H1 (cell line): Measurements from ENCODE around the gene DNAH1. TPM values are rescaled to one million over a fixed set of nuclear protein-coding genes. Genes with fewer than 3 reads are reported as not detected.

Experiments used
- CTCF ChIA-PET: fragments of 300-600 bp; sonication (Branson Sonifier 250); formaldehyde crosslinking; loops from one replicate; lab custom pipeline; 2021; ENCODE audit not compliant: partially characterized antibody; lab: Charles Lee
- POLR2A ChIA-PET: fragments of 300-600 bp; sonication (Branson Sonifier 250); formaldehyde crosslinking; loops from one replicate; lab custom pipeline; 2021; ENCODE audit warnings: inconsistent platforms; ENCODE audit not compliant: partially characterized antibody; lab: Charles Lee
- DNase-seq, 2 experiments: peaks; one replicate each; pipeline versions ENCODE4 v3.0.0 to v3.0.0-alpha.2; 2010 to 2022; ENCODE audit warnings: low spot score in 2 of 2, low read depth in 1 of 2, mixed read lengths in 1 of 2
- FAIRE-seq: peaks from 2 replicates; lab custom pipeline; 2011; peaks lifted over from hg19 to GRCh38; lab: Jason Lieb, UNC
- H2AFZ ChIP-seq: 2 replicates; pipeline ENCODE4 v1.8.1; 2012; ENCODE audit warnings: low read length, inconsistent platforms
- H2AK5ac ChIP-seq: 2 replicates; pipeline ENCODE4 v1.6.1; 2013; ENCODE audit warnings: low read depth, low read length
- H2BK120ac ChIP-seq: replicated peaks from 2 replicates; pipeline ENCODE3; 2013; ENCODE audit warnings: low read depth, low read length, inconsistent platforms
- H2BK12ac ChIP-seq: 2 replicates; pipeline ENCODE4 v1.6.1; 2013; ENCODE audit warnings: low read depth, low read length
- H2BK15ac ChIP-seq: 2 replicates; pipeline ENCODE4 v1.6.1; 2013; ENCODE audit warnings: low read length
- H2BK20ac ChIP-seq: 2 replicates; pipeline ENCODE4 v1.6.1; 2013; ENCODE audit warnings: low read length
- H2BK5ac ChIP-seq: 2 replicates; pipeline ENCODE4 v1.6.1; 2013; ENCODE audit warnings: low read depth, low read length
- H3K14ac ChIP-seq: 2 replicates; pipeline ENCODE4 v1.6.1; 2013; ENCODE audit warnings: inconsistent platforms; ENCODE audit not compliant: insufficient read length
- H3K18ac ChIP-seq: 2 replicates; pipeline ENCODE4 v1.6.1; 2013; ENCODE audit warnings: low read length; ENCODE audit errors: extremely low read depth
- H3K23ac ChIP-seq: 2 replicates; pipeline ENCODE4 v1.6.1; 2013; ENCODE audit warnings: inconsistent platforms; ENCODE audit not compliant: insufficient read length
- H3K23me2 ChIP-seq: 2 replicates; pipeline ENCODE4 v1.6.1; 2013; ENCODE audit warnings: low read depth, low read length
- H3K27ac ChIP-seq: 2 replicates; pipeline ENCODE4 v1.6.1; 2011; ENCODE audit warnings: low read depth, low read length, inconsistent platforms
- H3K27me3 ChIP-seq, 4 experiments: replicated peaks in 1 of 4; 1 replicate in 1 of 4; 2 replicates in 3 of 4; pipeline versions ENCODE4 v1.6.1 to v1.8.1; 2011 to 2013; ENCODE audit warnings: low read length in 3 of 4, mild to moderate bottlenecking in 3 of 4, inconsistent platforms in 2 of 4, mixed read lengths in 2 of 4, moderate library complexity in 1 of 4; ENCODE audit not compliant: control insufficient read depth in 3 of 4, insufficient read depth in 3 of 4; ENCODE audit errors: extremely low read depth in 1 of 4
- H3K36me3 ChIP-seq, 4 experiments: 2 replicates each; pipeline versions ENCODE4 v1.6.1 to v1.8.1; 2011 to 2013; ENCODE audit warnings: mild to moderate bottlenecking in 4 of 4, low read length in 3 of 4, moderate library complexity in 2 of 4, control low read depth in 1 of 4, inconsistent platforms in 1 of 4; ENCODE audit not compliant: insufficient read depth in 4 of 4, control insufficient read depth in 2 of 4
- H3K4ac ChIP-seq: replicated peaks from 2 replicates; pipeline ENCODE3; 2013; ENCODE audit warnings: low read length, low read depth, mixed read lengths, inconsistent platforms; ENCODE audit not compliant: insufficient read length
- H3K4me1 ChIP-seq, 4 experiments: replicated peaks in 1 of 4; 1 replicate in 1 of 4; 2 replicates in 3 of 4; pipeline versions ENCODE4 v1.6.1 to v1.8.1; 2011 to 2013; ENCODE audit warnings: low read length in 3 of 4, inconsistent platforms in 2 of 4, mixed read lengths in 1 of 4; ENCODE audit not compliant: insufficient read depth in 4 of 4, control insufficient read depth in 3 of 4
- H3K4me2 ChIP-seq, 2 experiments: 2 replicates each; pipeline versions ENCODE4 v1.6.1 to v1.8.1; 2011 to 2013; ENCODE audit warnings: low read depth in 2 of 2, low read length in 2 of 2, control low read depth in 1 of 2, inconsistent platforms in 1 of 2, mild to moderate bottlenecking in 1 of 2; ENCODE audit not compliant: insufficient read depth in 1 of 2
- H3K4me3 ChIP-seq, 4 experiments: fragments of 200-600, 300-600 bp in 1 of 4; sonication (generic), shearing (Covaris generic), sonication (Bioruptor Twin) in 1 of 4; 2 replicates each; pipeline versions ENCODE4 v1.5.1 to v1.8.1; 2011 to 2016; ENCODE audit warnings: low read length in 4 of 4, low read depth in 3 of 4, control low read depth in 2 of 4, inconsistent platforms in 2 of 4, mild to moderate bottlenecking in 2 of 4, mixed read lengths in 1 of 4, moderate library complexity in 1 of 4; ENCODE audit not compliant: insufficient read depth in 2 of 4; ENCODE audit errors: extremely low read depth in 1 of 4
- H3K56ac ChIP-seq: replicated peaks from 2 replicates; pipeline ENCODE3; 2013; ENCODE audit warnings: low read depth, mild to moderate bottlenecking, mixed read lengths, low read length, inconsistent platforms; ENCODE audit not compliant: insufficient read length
- H3K79me1 ChIP-seq: 2 replicates; pipeline ENCODE4 v1.6.1; 2013; ENCODE audit warnings: low read depth, low read length, control low read depth
- H3K79me2 ChIP-seq, 2 experiments: 2 replicates each; pipeline versions ENCODE4 v1.6.1 to v1.8.1; 2012 to 2013; ENCODE audit warnings: low read length in 2 of 2, mild to moderate bottlenecking in 2 of 2, inconsistent platforms in 1 of 2; ENCODE audit not compliant: insufficient read depth in 2 of 2, control insufficient read depth in 1 of 2
- H3K9ac ChIP-seq, 4 experiments: replicated peaks in 1 of 4; 1 replicate in 1 of 4; 2 replicates in 3 of 4; pipeline versions ENCODE4 v1.6.1 to v1.8.1; 2011 to 2013; ENCODE audit warnings: low read depth in 3 of 4, low read length in 3 of 4, control low read depth in 2 of 4, mild to moderate bottlenecking in 2 of 4, moderate library complexity in 2 of 4, inconsistent platforms in 1 of 4; ENCODE audit errors: extremely low read depth in 1 of 4
- H3K9me3 ChIP-seq, 2 experiments: 2 replicates each; pipeline versions ENCODE4 v1.6.1 to v1.8.1; 2012 to 2013; ENCODE audit warnings: mild to moderate bottlenecking in 2 of 2, moderate library complexity in 2 of 2, control low read depth in 1 of 2, inconsistent platforms in 1 of 2, low read depth in 1 of 2, low read length in 1 of 2, mixed read lengths in 1 of 2; ENCODE audit not compliant: insufficient read depth in 2 of 2
- H4K20me1 ChIP-seq, 2 experiments: replicated peaks in 1 of 2; 2 replicates each; pipeline versions ENCODE3 to v1.8.1; 2011 to 2013; ENCODE audit warnings: inconsistent platforms in 2 of 2, low read length in 2 of 2, mild to moderate bottlenecking in 1 of 2; ENCODE audit not compliant: insufficient read depth in 2 of 2, control insufficient read depth in 1 of 2
- H4K5ac ChIP-seq: 2 replicates; pipeline ENCODE4 v1.6.1; 2013; ENCODE audit warnings: low read length, low read depth, mixed read lengths, inconsistent platforms; ENCODE audit not compliant: insufficient read length
- H4K8ac ChIP-seq: 2 replicates; pipeline ENCODE4 v1.8.0; 2013; ENCODE audit warnings: mild to moderate bottlenecking, moderate library complexity, low read length, inconsistent platforms; ENCODE audit not compliant: insufficient read depth; ENCODE audit errors: extremely low read depth
- H4K91ac ChIP-seq: replicated peaks from 2 replicates; pipeline ENCODE3; 2013; ENCODE audit warnings: low read length, mixed read lengths, inconsistent platforms; ENCODE audit not compliant: insufficient read length
- ASH2L ChIP-seq: fragments of 200-600, 300-600 bp; sonication (generic); IDR thresholded peaks from one replicate; pipeline ENCODE4 v1.7.1; 2017; ENCODE audit warnings: low read length
- CTBP2 ChIP-seq: IDR thresholded peaks from 2 replicates; pipeline ENCODE4 v1.7.0; 2011; ENCODE audit warnings: borderline replicate concordance, mild to moderate bottlenecking, moderate library complexity, mixed read lengths, low read length; ENCODE audit not compliant: insufficient read depth, insufficient read length
- GTF2F1 ChIP-seq: IDR thresholded peaks from 2 replicates; pipeline ENCODE4 v1.6.1; 2012; ENCODE audit warnings: low read depth, low read length, improper control_type of control experiment, borderline replicate concordance
- MAFK ChIP-seq: IDR thresholded peaks from 2 replicates; pipeline ENCODE4 v1.6.1; 2012; ENCODE audit warnings: low read depth, mild to moderate bottlenecking, improper control_type of control experiment, low read length
- RBBP5 ChIP-seq: IDR thresholded peaks from 2 replicates; pipeline ENCODE4 v1.7.1; 2012; ENCODE audit warnings: low read depth, mild to moderate bottlenecking, inconsistent platforms, low read length, moderate library complexity, borderline replicate concordance
- ZNF274 ChIP-seq: IDR thresholded peaks from 2 replicates; pipeline ENCODE4 v1.7.0; 2012; ENCODE audit warnings: low read length, borderline replicate concordance; ENCODE audit errors: extremely low read depth
- WGBS, 2 experiments: shearing (Covaris generic) in 1 of 2; methylation state at CpG; one replicate each; pipeline versions ENCODE4 v1.1.6 to v1.1.7; 2013 to 2015; ENCODE audit warnings: low lambda C conversion rate in 2 of 2, mixed read lengths in 2 of 2, inconsistent platforms in 1 of 2, low coverage in 1 of 2, missing lambda C conversion rate in 1 of 2; ENCODE audit not compliant: insufficient replicate concordance in 2 of 2, insufficient coverage in 1 of 2, insufficient read length in 1 of 2; ENCODE audit errors: extremely low coverage in 1 of 2, missing lambda C conversion rate in 1 of 2; 5-methylcytosine and 5-hydroxymethylcytosine counted together
- polyA plus RNA-seq, 7 experiments: library from polyadenylated mRNA; depleted of rRNA in 3 of 7; stranded (reverse) in 5 of 7; unstranded in 2 of 7; fragments of >200 nt in 5 of 7; fragments of 200-250 nt in 2 of 7; gene quantifications; 1 replicate in 5 of 7; 2 replicates in 1 of 7; 4 replicates in 1 of 7; pipeline versions ENCODE4 v1.2.1 to v1.2.3, GENCODE V29; 2011 to 2013; ENCODE audit warnings: missing spikeins in 2 of 7, mixed read lengths in 2 of 7
- total RNA-seq: library from RNA; stranded (reverse); fragmentation: NEBNext Ultra II Directional; extraction: Animal tissue kit (Norgen Biotek cat#: 25700); gene quantifications from 2 replicates; pipeline ENCODE4 v1.2.1, GENCODE V29; 2021

The DNAH1 gene
- total and polyA plus RNA-seq, 2 of the 8 experiments (the other 6 are each of a cell fraction or from before 2014, with no cell fraction given) = 1.0 to 1.5 TPM

DNA sequence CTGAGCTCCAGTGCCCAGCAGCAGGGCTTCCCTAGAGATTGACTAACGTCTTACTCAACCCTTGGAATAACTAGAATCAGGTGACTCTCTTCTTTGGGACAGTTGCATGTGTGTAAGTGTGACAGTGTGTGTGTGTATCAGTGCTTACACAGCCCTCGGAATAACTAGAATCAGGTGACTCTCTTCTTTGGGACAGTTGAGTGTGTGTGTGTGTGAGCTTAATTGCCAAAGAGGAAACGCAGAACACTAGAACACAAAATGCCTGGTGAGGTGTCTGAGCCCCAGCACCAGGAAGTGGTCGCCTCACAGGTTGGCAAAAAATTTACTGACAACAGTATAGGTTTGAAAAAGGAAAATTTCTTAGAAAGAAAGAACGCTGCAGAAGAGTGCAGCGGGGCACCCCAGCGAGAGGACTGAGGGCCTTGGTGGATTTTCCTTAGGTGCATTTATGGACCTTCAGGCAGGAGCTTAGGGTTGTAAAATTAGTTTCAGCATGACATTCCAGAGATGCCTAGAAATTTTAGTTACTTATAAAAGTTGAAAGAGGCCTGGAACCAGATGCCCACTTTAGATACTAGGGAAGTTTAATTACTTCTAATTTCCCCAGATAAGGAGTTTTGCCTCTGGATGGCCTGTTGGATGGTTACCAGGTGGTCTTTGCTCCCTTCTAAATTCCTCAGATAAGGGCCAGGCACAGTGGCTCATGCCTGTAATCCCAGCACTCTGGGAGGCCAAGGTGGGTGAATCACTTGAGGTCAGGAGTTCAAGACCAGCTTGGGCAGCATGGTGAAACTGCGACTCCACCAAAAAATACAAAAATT lies 33.9 kb upstream of the DNAH1 start:
- H3K56ac ChIP-seq = no peak overlapping the region
- no peak overlapping the region for H3K4me2 ChIP-seq
- H3K27me3 ChIP-seq = no peaks in the 10 kb centered on the region
- H3K9me3 ChIP-seq = no peaks in the 10 kb centered on the region
- no peak overlapping the region for H2BK15ac ChIP-seq
- H4K20me1 ChIP-seq = no peaks in the 10 kb centered on the region
- DNase-seq (no peak), FAIRE-seq (no peak)
- no peak overlapping the region for H2AFZ ChIP-seq
- ChIA-PET POLR2A (interaction anchor here (1.2 to 1.6 kb wide), 4 partner anchors 17 to 35 kb away, joined by 3 to 8 read pairs (median 4); no protein-coding TSS in a partner anchor), CTCF (interaction anchor here (0.9 to 2.1 kb wide), 9 partner anchors 8 to 107 kb away, joined by 3 to 5 read pairs (median 4); no protein-coding TSS in a partner anchor)
- peaks cover 6 to 10% of the 10 kb centered on the region in 2 experiments for H3K79me2 ChIP-seq
- H3K4ac ChIP-seq = no peak overlapping the region
- H2BK120ac ChIP-seq = no peak overlapping the region
- no peak overlapping the region for H4K5ac ChIP-seq
- H3K9ac ChIP-seq = no peak overlapping the region
- no peak overlapping the region for H3K18ac ChIP-seq
- H2BK5ac ChIP-seq = no peak overlapping the region
- no peak overlapping the region for H2BK12ac ChIP-seq
- 91% methylated on average over 8 of the region's 8 CpGs; no CpG with 5 or more reads in 1 of the 2 experiments for WGBS, 2 experiments
- H3K23me2 ChIP-seq = peaks cover 10% of the 10 kb centered on the region
- no peaks in the 10 kb centered on the region; the same call in 1 of the 2 replicates for H3K79me1 ChIP-seq
- no peak overlapping the region for H3K27ac ChIP-seq
- no peak overlapping the region for H3K14ac ChIP-seq
- no peak overlapping the region for H3K23ac ChIP-seq
- H3K4me3 ChIP-seq = no peak overlapping the region
- peaks cover 0 to 3% (median 2%) of the 10 kb centered on the region in 4 experiments; a peak in 4 of 7 replicates for H3K4me1 ChIP-seq
- no peaks in the 10 kb centered on the region for H3K36me3 ChIP-seq
- no peak overlapping the region for H4K8ac ChIP-seq
- no peak overlapping the region for H2BK20ac ChIP-seq
- H4K91ac ChIP-seq = no peak overlapping the region
- H2AK5ac ChIP-seq = no peak overlapping the region
- TF ChIP-seq GTF2F1 (no peak), ASH2L (no peak), MAFK (no peak), ZNF274 (no peak), RBBP5 (no peak), CTBP2 (no peak)
